H1 (cell line): ENCODE data around the gene METRN. TPM values are rescaled to one million over a fixed set of nuclear protein-coding genes. Genes with fewer than 3 reads are reported as not detected.

Experiments
- CTCF ChIA-PET: fragments of 300-600 bp; sonication (Branson Sonifier 250); formaldehyde crosslinking; loops from one replicate; lab custom pipeline; 2021; ENCODE audit not compliant: partially characterized antibody; lab: Charles Lee
- POLR2A ChIA-PET: fragments of 300-600 bp; sonication (Branson Sonifier 250); formaldehyde crosslinking; loops from one replicate; lab custom pipeline; 2021; ENCODE audit warnings: inconsistent platforms; ENCODE audit not compliant: partially characterized antibody; lab: Charles Lee
- DNase-seq, 2 experiments: peaks; one replicate each; pipeline versions ENCODE4 v3.0.0 to v3.0.0-alpha.2; 2010 to 2022; ENCODE audit warnings: low spot score in 2 of 2, low read depth in 1 of 2, mixed read lengths in 1 of 2
- FAIRE-seq: peaks from 2 replicates; lab custom pipeline; 2011; peaks lifted over from hg19 to GRCh38; lab: Jason Lieb, UNC
- H2AFZ ChIP-seq: 2 replicates; pipeline ENCODE4 v1.8.1; 2012; ENCODE audit warnings: low read length, inconsistent platforms
- H2AK5ac ChIP-seq: 2 replicates; pipeline ENCODE4 v1.6.1; 2013; ENCODE audit warnings: low read depth, low read length
- H2BK120ac ChIP-seq: replicated peaks from 2 replicates; pipeline ENCODE3; 2013; ENCODE audit warnings: low read depth, low read length, inconsistent platforms
- H2BK12ac ChIP-seq: 2 replicates; pipeline ENCODE4 v1.6.1; 2013; ENCODE audit warnings: low read depth, low read length
- H2BK15ac ChIP-seq: 2 replicates; pipeline ENCODE4 v1.6.1; 2013; ENCODE audit warnings: low read length
- H2BK20ac ChIP-seq: 2 replicates; pipeline ENCODE4 v1.6.1; 2013; ENCODE audit warnings: low read length
- H2BK5ac ChIP-seq: 2 replicates; pipeline ENCODE4 v1.6.1; 2013; ENCODE audit warnings: low read depth, low read length
- H3K14ac ChIP-seq: 2 replicates; pipeline ENCODE4 v1.6.1; 2013; ENCODE audit warnings: inconsistent platforms; ENCODE audit not compliant: insufficient read length
- H3K18ac ChIP-seq: 2 replicates; pipeline ENCODE4 v1.6.1; 2013; ENCODE audit warnings: low read length; ENCODE audit errors: extremely low read depth
- H3K23ac ChIP-seq: 2 replicates; pipeline ENCODE4 v1.6.1; 2013; ENCODE audit warnings: inconsistent platforms; ENCODE audit not compliant: insufficient read length
- H3K23me2 ChIP-seq: 2 replicates; pipeline ENCODE4 v1.6.1; 2013; ENCODE audit warnings: low read depth, low read length
- H3K27ac ChIP-seq: 2 replicates; pipeline ENCODE4 v1.6.1; 2011; ENCODE audit warnings: low read depth, low read length, inconsistent platforms
- H3K27me3 ChIP-seq, 4 experiments: replicated peaks in 1 of 4; 1 replicate in 1 of 4; 2 replicates in 3 of 4; pipeline versions ENCODE4 v1.6.1 to v1.8.1; 2011 to 2013; ENCODE audit warnings: low read length in 3 of 4, mild to moderate bottlenecking in 3 of 4, inconsistent platforms in 2 of 4, mixed read lengths in 2 of 4, moderate library complexity in 1 of 4; ENCODE audit not compliant: control insufficient read depth in 3 of 4, insufficient read depth in 3 of 4; ENCODE audit errors: extremely low read depth in 1 of 4
- H3K36me3 ChIP-seq, 4 experiments: 2 replicates each; pipeline versions ENCODE4 v1.6.1 to v1.8.1; 2011 to 2013; ENCODE audit warnings: mild to moderate bottlenecking in 4 of 4, low read length in 3 of 4, moderate library complexity in 2 of 4, control low read depth in 1 of 4, inconsistent platforms in 1 of 4; ENCODE audit not compliant: insufficient read depth in 4 of 4, control insufficient read depth in 2 of 4
- H3K4ac ChIP-seq: replicated peaks from 2 replicates; pipeline ENCODE3; 2013; ENCODE audit warnings: low read length, low read depth, mixed read lengths, inconsistent platforms; ENCODE audit not compliant: insufficient read length
- H3K4me1 ChIP-seq, 4 experiments: replicated peaks in 1 of 4; 1 replicate in 1 of 4; 2 replicates in 3 of 4; pipeline versions ENCODE4 v1.6.1 to v1.8.1; 2011 to 2013; ENCODE audit warnings: low read length in 3 of 4, inconsistent platforms in 2 of 4, mixed read lengths in 1 of 4; ENCODE audit not compliant: insufficient read depth in 4 of 4, control insufficient read depth in 3 of 4
- H3K4me2 ChIP-seq, 2 experiments: 2 replicates each; pipeline versions ENCODE4 v1.6.1 to v1.8.1; 2011 to 2013; ENCODE audit warnings: low read depth in 2 of 2, low read length in 2 of 2, control low read depth in 1 of 2, inconsistent platforms in 1 of 2, mild to moderate bottlenecking in 1 of 2; ENCODE audit not compliant: insufficient read depth in 1 of 2
- H3K4me3 ChIP-seq, 4 experiments: fragments of 200-600, 300-600 bp in 1 of 4; sonication (generic), shearing (Covaris generic), sonication (Bioruptor Twin) in 1 of 4; 2 replicates each; pipeline versions ENCODE4 v1.5.1 to v1.8.1; 2011 to 2016; ENCODE audit warnings: low read length in 4 of 4, low read depth in 3 of 4, control low read depth in 2 of 4, inconsistent platforms in 2 of 4, mild to moderate bottlenecking in 2 of 4, mixed read lengths in 1 of 4, moderate library complexity in 1 of 4; ENCODE audit not compliant: insufficient read depth in 2 of 4; ENCODE audit errors: extremely low read depth in 1 of 4
- H3K56ac ChIP-seq: replicated peaks from 2 replicates; pipeline ENCODE3; 2013; ENCODE audit warnings: low read depth, mild to moderate bottlenecking, mixed read lengths, low read length, inconsistent platforms; ENCODE audit not compliant: insufficient read length
- H3K79me1 ChIP-seq: 2 replicates; pipeline ENCODE4 v1.6.1; 2013; ENCODE audit warnings: low read depth, low read length, control low read depth
- H3K79me2 ChIP-seq, 2 experiments: 2 replicates each; pipeline versions ENCODE4 v1.6.1 to v1.8.1; 2012 to 2013; ENCODE audit warnings: low read length in 2 of 2, mild to moderate bottlenecking in 2 of 2, inconsistent platforms in 1 of 2; ENCODE audit not compliant: insufficient read depth in 2 of 2, control insufficient read depth in 1 of 2
- H3K9ac ChIP-seq, 4 experiments: replicated peaks in 1 of 4; 1 replicate in 1 of 4; 2 replicates in 3 of 4; pipeline versions ENCODE4 v1.6.1 to v1.8.1; 2011 to 2013; ENCODE audit warnings: low read depth in 3 of 4, low read length in 3 of 4, control low read depth in 2 of 4, mild to moderate bottlenecking in 2 of 4, moderate library complexity in 2 of 4, inconsistent platforms in 1 of 4; ENCODE audit errors: extremely low read depth in 1 of 4
- H3K9me3 ChIP-seq, 2 experiments: 2 replicates each; pipeline versions ENCODE4 v1.6.1 to v1.8.1; 2012 to 2013; ENCODE audit warnings: mild to moderate bottlenecking in 2 of 2, moderate library complexity in 2 of 2, control low read depth in 1 of 2, inconsistent platforms in 1 of 2, low read depth in 1 of 2, low read length in 1 of 2, mixed read lengths in 1 of 2; ENCODE audit not compliant: insufficient read depth in 2 of 2
- H4K20me1 ChIP-seq, 2 experiments: replicated peaks in 1 of 2; 2 replicates each; pipeline versions ENCODE3 to v1.8.1; 2011 to 2013; ENCODE audit warnings: inconsistent platforms in 2 of 2, low read length in 2 of 2, mild to moderate bottlenecking in 1 of 2; ENCODE audit not compliant: insufficient read depth in 2 of 2, control insufficient read depth in 1 of 2
- H4K5ac ChIP-seq: 2 replicates; pipeline ENCODE4 v1.6.1; 2013; ENCODE audit warnings: low read length, low read depth, mixed read lengths, inconsistent platforms; ENCODE audit not compliant: insufficient read length
- H4K8ac ChIP-seq: 2 replicates; pipeline ENCODE4 v1.8.0; 2013; ENCODE audit warnings: mild to moderate bottlenecking, moderate library complexity, low read length, inconsistent platforms; ENCODE audit not compliant: insufficient read depth; ENCODE audit errors: extremely low read depth
- H4K91ac ChIP-seq: replicated peaks from 2 replicates; pipeline ENCODE3; 2013; ENCODE audit warnings: low read length, mixed read lengths, inconsistent platforms; ENCODE audit not compliant: insufficient read length
- SIRT6 ChIP-seq: IDR thresholded peaks from one replicate; pipeline ENCODE4 v1.7.1; 2012; ENCODE audit warnings: low read length, inconsistent platforms
- WGBS, 2 experiments: shearing (Covaris generic) in 1 of 2; methylation state at CpG; one replicate each; pipeline versions ENCODE4 v1.1.6 to v1.1.7; 2013 to 2015; ENCODE audit warnings: low lambda C conversion rate in 2 of 2, mixed read lengths in 2 of 2, inconsistent platforms in 1 of 2, low coverage in 1 of 2, missing lambda C conversion rate in 1 of 2; ENCODE audit not compliant: insufficient replicate concordance in 2 of 2, insufficient coverage in 1 of 2, insufficient read length in 1 of 2; ENCODE audit errors: extremely low coverage in 1 of 2, missing lambda C conversion rate in 1 of 2; 5-methylcytosine and 5-hydroxymethylcytosine counted together
- polyA plus RNA-seq, 7 experiments: library from polyadenylated mRNA; depleted of rRNA in 3 of 7; stranded (reverse) in 5 of 7; unstranded in 2 of 7; fragments of >200 nt in 5 of 7; fragments of 200-250 nt in 2 of 7; gene quantifications; 1 replicate in 5 of 7; 2 replicates in 1 of 7; 4 replicates in 1 of 7; pipeline versions ENCODE4 v1.2.1 to v1.2.3, GENCODE V29; 2011 to 2013; ENCODE audit warnings: missing spikeins in 2 of 7, mixed read lengths in 2 of 7
- total RNA-seq: library from RNA; stranded (reverse); fragmentation: NEBNext Ultra II Directional; extraction: Animal tissue kit (Norgen Biotek cat#: 25700); gene quantifications from 2 replicates; pipeline ENCODE4 v1.2.1, GENCODE V29; 2021

METRN gene
- total and polyA plus RNA-seq, 2 of the 8 experiments (the other 6 are each of a cell fraction or from before 2014, with no cell fraction given): 18.7 to 25.8 TPM

DNA sequence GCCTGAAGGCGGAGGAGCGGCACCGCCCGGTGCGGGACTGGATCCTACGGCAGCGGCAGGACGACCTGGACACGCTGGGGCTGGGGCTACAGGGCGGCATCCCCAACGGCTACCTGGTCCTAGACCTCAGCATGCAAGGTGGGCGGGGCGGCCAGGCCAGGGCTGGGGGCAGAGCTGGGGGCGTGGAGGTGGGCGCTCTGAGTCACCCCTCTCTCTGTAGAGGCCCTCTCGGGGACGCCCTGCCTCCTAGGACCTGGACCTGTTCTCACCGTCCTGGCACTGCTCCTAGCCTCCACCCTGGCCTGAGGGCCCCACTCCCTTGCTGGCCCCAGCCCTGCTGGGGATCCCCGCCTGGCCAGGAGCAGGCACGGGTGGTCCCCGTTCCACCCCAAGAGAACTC is 53.5 kb downstream of the METRN start:
- 0 out of 4 replicates have a peak overlapping the region, but pooled peaks of 1 of the 2 experiments have one; percentile 21 for H3K4me2 ChIP-seq
- POLR2A ChIA-PET: interaction anchor here (1.0 to 1.8 kb wide), 3 partner anchors 9 to 52 kb away, joined by 3 read pairs; partner anchors contain the start of gene ANTKMT
- H3K27ac ChIP-seq: no peak overlapping the region; the same call in 1 of the 2 replicates
- TF ChIP-seq SIRT6: no peak

More for the DNA sequence above, 53.5 kb downstream of the METRN start:
- Histone ChIP-seq H3K36me3 (no peaks in the 10 kb centered on the region), H3K14ac (no peak overlapping the region), H3K4me1 (peaks cover 0 to 8% (median 6%) of the 10 kb centered on the region in 4 experiments; a peak in 5 of 7 replicates), H4K20me1 (no peaks in the 10 kb centered on the region), H4K8ac (peak overlapping the region; percentile 11; the same call in 1 of the 2 replicates), H3K4ac (no peak overlapping the region), H3K9ac (no peak overlapping the region), H3K79me2 (no peaks in the 10 kb centered on the region), H4K91ac (no peak overlapping the region), H3K79me1 (no peaks in the 10 kb centered on the region), H2BK20ac (no peak overlapping the region), H2BK120ac (no peak overlapping the region), H2AK5ac (no peak overlapping the region), H3K27me3 (no peaks in the 10 kb centered on the region), H2BK12ac (peak overlapping the region; percentile 39; the same call in 1 of the 2 replicates), H2BK5ac (no peak overlapping the region), H3K23me2 (no peaks in the 10 kb centered on the region; the same call in 1 of the 2 replicates), H3K4me3 (no peak overlapping the region), H2BK15ac (no peak overlapping the region), H3K23ac (no peak overlapping the region), H3K18ac (peak overlapping the region; percentile 32; the same call in 1 of the 2 replicates), H2AFZ (no peak overlapping the region), H3K9me3 (no peaks in the 10 kb centered on the region), H4K5ac (no peak overlapping the region), H3K56ac (no peak overlapping the region)
- DNase-seq: no peak
- WGBS, 2 experiments: 86% methylated on average over 9 of the region's 21 CpGs; no CpG with 5 or more reads in 1 of the 2 experiments
- FAIRE-seq: no peak
- CTCF ChIA-PET: interaction anchor here (0.6 kb wide), 1 partner anchor 272 kb away, joined by 3 read pairs; no protein-coding TSS in a partner anchor
